K562 (cell line): ENCODE results near the gene RAB14. TPM values are rescaled to one million over a fixed set of nuclear protein-coding genes. Genes with fewer than 3 reads are reported as not detected.

Experiments
- ETV5 ChIP-seq: sonication (generic); formaldehyde crosslinking; IDR thresholded peaks from 2 replicates; pipeline ENCODE4 v1.4.0; 2020; ENCODE audit warnings: low read depth, mild to moderate bottlenecking, missing genetic modification reagents
- MAFK ChIP-seq: IDR thresholded peaks from 2 replicates; pipeline ENCODE4 v1.6.1; 2011; ENCODE audit warnings: low read length, improper control_type of control experiment
- NFATC3 ChIP-seq: fragments of 450-650 bp; IDR thresholded peaks from 2 replicates; pipeline ENCODE4 v1.6.1; 2017; ENCODE audit warnings: mild to moderate bottlenecking
- POLR2AphosphoS5 ChIP-seq: IDR thresholded peaks from 2 replicates; pipeline ENCODE4 v1.6.1; 2011; ENCODE audit warnings: mild to moderate bottlenecking, low read depth, low read length, moderate library complexity; ENCODE audit not compliant: control insufficient read depth, insufficient read depth
- TRIM24 ChIP-seq, 2 experiments: fragments of 450-650 bp; IDR thresholded peaks; 2 replicates each; pipeline ENCODE4 v1.6.1; 2016
- ZNF133 ChIP-seq: fragments of 250-450 bp; sonication (Bioruptor Pico); IDR thresholded peaks from 2 replicates; pipeline ENCODE4 v1.4.0; 2020; ENCODE audit warnings: mild to moderate bottlenecking
- polyA plus RNA-seq, 8 experiments: library from polyadenylated mRNA; depleted of rRNA in 4 of 8; stranded (reverse) in 5 of 8; unstranded in 3 of 8; fragments of >200 nt; fragmentation: Nextera tagmentation in 2 of 8; fragmentation: Illumina TruSeq in 1 of 8; extraction: Ambion mirVana in 2 of 8; extraction: Trizol in 1 of 8; gene quantifications; 2 replicates each; pipeline versions ENCODE4 v1.2.1 to v1.2.3, GENCODE V29; 2011 to 2014; ENCODE audit warnings: inconsistent platforms in 1 of 8, missing spikeins in 1 of 8
- total RNA-seq, 7 experiments: library from RNA; depleted of rRNA in 6 of 7; stranded (reverse); fragments of >200 nt in 6 of 7; fragmentation: Illumina TruSeq in 2 of 7; extraction: Trizol in 2 of 7; gene quantifications; 2 replicates each; pipeline versions ENCODE4 v1.2.1 to v1.2.3, GENCODE V29; 2011 to 2021; ENCODE audit warnings: low replicate concordance in 1 of 7
- TF ChIP-seq, protein P1 (sequence below): fragments of 250-450 bp; sonication (Bioruptor Pico); IDR thresholded peaks from 2 replicates; pipeline ENCODE4 v1.5.1; 2021; ENCODE audit warnings: mild to moderate bottlenecking
- TF ChIP-seq, protein P2 (sequence below): sonication (generic); formaldehyde crosslinking; IDR thresholded peaks from 2 replicates; pipeline ENCODE4 v1.8.1; 2023; ENCODE audit warnings: mild to moderate bottlenecking, missing genetic modification reagents
- TF ChIP-seq, protein P3 (sequence below): sonication (generic); formaldehyde crosslinking; IDR thresholded peaks from 2 replicates; pipeline ENCODE4 v1.8.1; 2022; ENCODE audit warnings: missing genetic modification reagents
- TF ChIP-seq, protein P4 (sequence below): sonication (generic); formaldehyde crosslinking; IDR thresholded peaks from 2 replicates; pipeline ENCODE4 v1.8.0; 2022; ENCODE audit warnings: mild to moderate bottlenecking, missing genetic modification reagents
- TF ChIP-seq, protein P5 (sequence below): fragments of 250-450 bp; sonication (Bioruptor Pico); IDR thresholded peaks from 2 replicates; pipeline ENCODE4 v1.5.0; 2021
- TF ChIP-seq, protein P6 (sequence below): fragments of 250-450 bp; sonication (Bioruptor Pico); IDR thresholded peaks from 2 replicates; pipeline ENCODE4 v1.4.0; 2020; ENCODE audit warnings: mild to moderate bottlenecking, moderate library complexity

The RAB14 gene
- total and polyA plus RNA-seq, 9 of the 15 experiments (the other 6 are each of a cell fraction or from before 2014, with no cell fraction given), result 10.3 to 41.8 (median 20.9) TPM

DNA sequence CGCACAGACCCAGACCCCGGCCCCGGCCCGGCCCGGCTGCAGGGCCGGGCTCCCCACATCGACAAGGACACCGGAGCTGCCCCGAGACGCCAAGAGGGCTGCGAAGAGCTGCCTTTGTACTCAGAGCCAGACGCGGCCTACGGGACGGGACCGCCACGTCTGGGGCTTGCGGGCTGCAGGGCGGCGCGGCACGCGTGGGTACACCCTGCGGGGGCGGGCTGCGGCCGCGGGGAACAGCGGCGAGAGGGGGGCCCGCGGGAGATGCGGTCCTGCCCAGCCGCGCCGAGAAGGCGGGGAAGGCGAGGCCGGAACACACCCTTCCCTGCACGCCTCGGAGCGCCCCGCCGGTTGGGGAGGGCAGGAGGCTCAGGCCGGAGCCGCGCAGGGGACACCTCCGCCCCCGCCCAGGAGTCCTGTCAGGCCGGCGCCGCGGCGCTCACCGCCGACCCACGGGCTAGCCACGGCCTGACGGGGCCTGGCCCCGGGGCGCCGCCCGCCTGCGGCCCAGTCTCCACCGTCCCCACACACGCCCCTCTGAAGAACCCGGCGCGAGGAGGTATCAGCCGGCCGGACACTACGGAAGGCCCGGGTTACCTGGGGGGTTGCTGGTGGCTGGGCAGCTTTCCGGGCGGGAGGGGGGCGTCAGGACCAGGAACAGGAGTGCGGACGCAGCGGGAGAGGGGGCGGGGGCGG, 478 bp downstream of the RAB14 start (continued):
- TF ChIP-seq, protein P1, sequence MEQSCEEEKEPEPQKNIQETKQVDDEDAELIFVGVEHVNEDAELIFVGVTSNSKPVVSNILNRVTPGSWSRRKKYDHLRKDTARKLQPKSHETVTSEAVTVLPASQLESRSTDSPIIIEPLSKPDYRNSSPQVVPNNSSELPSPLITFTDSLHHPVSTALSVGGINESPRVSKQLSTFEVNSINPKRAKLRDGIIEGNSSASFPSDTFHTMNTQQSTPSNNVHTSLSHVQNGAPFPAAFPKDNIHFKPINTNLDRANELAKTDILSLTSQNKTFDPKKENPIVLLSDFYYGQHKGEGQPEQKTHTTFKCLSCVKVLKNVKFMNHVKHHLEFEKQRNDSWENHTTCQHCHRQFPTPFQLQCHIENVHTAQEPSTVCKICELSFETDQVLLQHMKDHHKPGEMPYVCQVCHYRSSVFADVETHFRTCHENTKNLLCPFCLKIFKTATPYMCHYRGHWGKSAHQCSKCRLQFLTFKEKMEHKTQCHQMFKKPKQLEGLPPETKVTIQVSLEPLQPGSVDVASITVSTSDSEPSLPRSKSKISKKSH (CRISPR knock-in tag), result no peak
- no peak for TF ChIP-seq MAFK
- TF ChIP-seq TRIM24 (IDR thresholded peaks at IDR 0.05), result no peak
- TF ChIP-seq, protein P2, sequence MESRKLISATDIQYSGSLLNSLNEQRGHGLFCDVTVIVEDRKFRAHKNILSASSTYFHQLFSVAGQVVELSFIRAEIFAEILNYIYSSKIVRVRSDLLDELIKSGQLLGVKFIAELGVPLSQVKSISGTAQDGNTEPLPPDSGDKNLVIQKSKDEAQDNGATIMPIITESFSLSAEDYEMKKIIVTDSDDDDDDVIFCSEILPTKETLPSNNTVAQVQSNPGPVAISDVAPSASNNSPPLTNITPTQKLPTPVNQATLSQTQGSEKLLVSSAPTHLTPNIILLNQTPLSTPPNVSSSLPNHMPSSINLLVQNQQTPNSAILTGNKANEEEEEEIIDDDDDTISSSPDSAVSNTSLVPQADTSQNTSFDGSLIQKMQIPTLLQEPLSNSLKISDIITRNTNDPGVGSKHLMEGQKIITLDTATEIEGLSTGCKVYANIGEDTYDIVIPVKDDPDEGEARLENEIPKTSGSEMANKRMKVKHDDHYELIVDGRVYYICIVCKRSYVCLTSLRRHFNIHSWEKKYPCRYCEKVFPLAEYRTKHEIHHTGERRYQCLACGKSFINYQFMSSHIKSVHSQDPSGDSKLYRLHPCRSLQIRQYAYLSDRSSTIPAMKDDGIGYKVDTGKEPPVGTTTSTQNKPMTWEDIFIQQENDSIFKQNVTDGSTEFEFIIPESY, result no peak
- TF ChIP-seq, protein P3, sequence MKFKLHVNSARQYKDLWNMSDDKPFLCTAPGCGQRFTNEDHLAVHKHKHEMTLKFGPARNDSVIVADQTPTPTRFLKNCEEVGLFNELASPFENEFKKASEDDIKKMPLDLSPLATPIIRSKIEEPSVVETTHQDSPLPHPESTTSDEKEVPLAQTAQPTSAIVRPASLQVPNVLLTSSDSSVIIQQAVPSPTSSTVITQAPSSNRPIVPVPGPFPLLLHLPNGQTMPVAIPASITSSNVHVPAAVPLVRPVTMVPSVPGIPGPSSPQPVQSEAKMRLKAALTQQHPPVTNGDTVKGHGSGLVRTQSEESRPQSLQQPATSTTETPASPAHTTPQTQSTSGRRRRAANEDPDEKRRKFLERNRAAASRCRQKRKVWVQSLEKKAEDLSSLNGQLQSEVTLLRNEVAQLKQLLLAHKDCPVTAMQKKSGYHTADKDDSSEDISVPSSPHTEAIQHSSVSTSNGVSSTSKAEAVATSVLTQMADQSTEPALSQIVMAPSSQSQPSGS, result no peak
- TF ChIP-seq, protein P4, sequence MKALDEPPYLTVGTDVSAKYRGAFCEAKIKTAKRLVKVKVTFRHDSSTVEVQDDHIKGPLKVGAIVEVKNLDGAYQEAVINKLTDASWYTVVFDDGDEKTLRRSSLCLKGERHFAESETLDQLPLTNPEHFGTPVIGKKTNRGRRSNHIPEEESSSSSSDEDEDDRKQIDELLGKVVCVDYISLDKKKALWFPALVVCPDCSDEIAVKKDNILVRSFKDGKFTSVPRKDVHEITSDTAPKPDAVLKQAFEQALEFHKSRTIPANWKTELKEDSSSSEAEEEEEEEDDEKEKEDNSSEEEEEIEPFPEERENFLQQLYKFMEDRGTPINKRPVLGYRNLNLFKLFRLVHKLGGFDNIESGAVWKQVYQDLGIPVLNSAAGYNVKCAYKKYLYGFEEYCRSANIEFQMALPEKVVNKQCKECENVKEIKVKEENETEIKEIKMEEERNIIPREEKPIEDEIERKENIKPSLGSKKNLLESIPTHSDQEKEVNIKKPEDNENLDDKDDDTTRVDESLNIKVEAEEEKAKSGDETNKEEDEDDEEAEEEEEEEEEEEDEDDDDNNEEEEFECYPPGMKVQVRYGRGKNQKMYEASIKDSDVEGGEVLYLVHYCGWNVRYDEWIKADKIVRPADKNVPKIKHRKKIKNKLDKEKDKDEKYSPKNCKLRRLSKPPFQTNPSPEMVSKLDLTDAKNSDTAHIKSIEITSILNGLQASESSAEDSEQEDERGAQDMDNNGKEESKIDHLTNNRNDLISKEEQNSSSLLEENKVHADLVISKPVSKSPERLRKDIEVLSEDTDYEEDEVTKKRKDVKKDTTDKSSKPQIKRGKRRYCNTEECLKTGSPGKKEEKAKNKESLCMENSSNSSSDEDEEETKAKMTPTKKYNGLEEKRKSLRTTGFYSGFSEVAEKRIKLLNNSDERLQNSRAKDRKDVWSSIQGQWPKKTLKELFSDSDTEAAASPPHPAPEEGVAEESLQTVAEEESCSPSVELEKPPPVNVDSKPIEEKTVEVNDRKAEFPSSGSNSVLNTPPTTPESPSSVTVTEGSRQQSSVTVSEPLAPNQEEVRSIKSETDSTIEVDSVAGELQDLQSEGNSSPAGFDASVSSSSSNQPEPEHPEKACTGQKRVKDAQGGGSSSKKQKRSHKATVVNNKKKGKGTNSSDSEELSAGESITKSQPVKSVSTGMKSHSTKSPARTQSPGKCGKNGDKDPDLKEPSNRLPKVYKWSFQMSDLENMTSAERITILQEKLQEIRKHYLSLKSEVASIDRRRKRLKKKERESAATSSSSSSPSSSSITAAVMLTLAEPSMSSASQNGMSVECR (CRISPR knock-in tag), result peak; percentile 86
- TF ChIP-seq, protein P5, sequence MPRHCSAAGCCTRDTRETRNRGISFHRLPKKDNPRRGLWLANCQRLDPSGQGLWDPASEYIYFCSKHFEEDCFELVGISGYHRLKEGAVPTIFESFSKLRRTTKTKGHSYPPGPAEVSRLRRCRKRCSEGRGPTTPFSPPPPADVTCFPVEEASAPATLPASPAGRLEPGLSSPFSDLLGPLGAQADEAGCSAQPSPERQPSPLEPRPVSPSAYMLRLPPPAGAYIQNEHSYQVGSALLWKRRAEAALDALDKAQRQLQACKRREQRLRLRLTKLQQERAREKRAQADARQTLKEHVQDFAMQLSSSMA, result no peak
- no peak for TF ChIP-seq ZNF133 (CRISPR knock-in tag)
- no peak for TF ChIP-seq ETV5 (CRISPR knock-in tag)
- no peak for TF ChIP-seq NFATC3
- TF ChIP-seq POLR2AphosphoS5, result 0 out of 2 replicates have a peak, but pooled peaks have one; percentile 17
- TF ChIP-seq, protein P6, sequence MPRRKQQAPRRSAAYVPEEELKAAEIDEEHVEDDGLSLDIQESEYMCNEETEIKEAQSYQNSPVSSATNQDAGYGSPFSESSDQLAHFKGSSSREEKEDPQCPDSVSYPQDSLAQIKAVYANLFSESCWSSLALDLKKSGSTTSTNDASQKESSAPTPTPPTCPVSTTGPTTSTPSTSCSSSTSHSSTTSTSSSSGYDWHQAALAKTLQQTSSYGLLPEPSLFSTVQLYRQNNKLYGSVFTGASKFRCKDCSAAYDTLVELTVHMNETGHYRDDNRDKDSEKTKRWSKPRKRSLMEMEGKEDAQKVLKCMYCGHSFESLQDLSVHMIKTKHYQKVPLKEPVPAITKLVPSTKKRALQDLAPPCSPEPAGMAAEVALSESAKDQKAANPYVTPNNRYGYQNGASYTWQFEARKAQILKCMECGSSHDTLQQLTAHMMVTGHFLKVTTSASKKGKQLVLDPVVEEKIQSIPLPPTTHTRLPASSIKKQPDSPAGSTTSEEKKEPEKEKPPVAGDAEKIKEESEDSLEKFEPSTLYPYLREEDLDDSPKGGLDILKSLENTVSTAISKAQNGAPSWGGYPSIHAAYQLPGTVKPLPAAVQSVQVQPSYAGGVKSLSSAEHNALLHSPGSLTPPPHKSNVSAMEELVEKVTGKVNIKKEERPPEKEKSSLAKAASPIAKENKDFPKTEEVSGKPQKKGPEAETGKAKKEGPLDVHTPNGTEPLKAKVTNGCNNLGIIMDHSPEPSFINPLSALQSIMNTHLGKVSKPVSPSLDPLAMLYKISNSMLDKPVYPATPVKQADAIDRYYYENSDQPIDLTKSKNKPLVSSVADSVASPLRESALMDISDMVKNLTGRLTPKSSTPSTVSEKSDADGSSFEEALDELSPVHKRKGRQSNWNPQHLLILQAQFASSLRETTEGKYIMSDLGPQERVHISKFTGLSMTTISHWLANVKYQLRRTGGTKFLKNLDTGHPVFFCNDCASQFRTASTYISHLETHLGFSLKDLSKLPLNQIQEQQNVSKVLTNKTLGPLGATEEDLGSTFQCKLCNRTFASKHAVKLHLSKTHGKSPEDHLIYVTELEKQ, result no peak
